ENCODE data around the gene ZNF740. TPM values are rescaled to one million over a fixed set of nuclear protein-coding genes. Genes with fewer than 3 reads are reported as not detected.
"Not testable (repeated sequence)": the region's sequence is repeated elsewhere in the genome, so short reads cannot be mapped to it uniquely, and the experiment has no call there.

ZNF740 gene
- 22.3 TPM for polyA plus RNA-seq (2013, experiment 1 of 2; ENCODE audit: insufficient read length)
- polyA plus RNA-seq (2013, experiment 2 of 2; ENCODE audit: insufficient read length), result 25.1 TPM

- peak; percentile 99 for DNase-seq
Measured at GRCh38 chr12:53180220-53180930, at the start of gene ZNF740, which contains the start of gene CSAD. ZNF740 (plus strand) TSS chr12:53180722; CDS start chr12:53181984, 1,262 bp downstream. CSAD (minus strand) TSS chr12:53180925; CDS start chr12:53173470, 7,455 bp downstream.

GRCh38 chr12:53131844-53132243 lies 48.7 kb upstream of the ZNF740 start:
- DNase-seq, result no peak

GRCh38 chr12:53133722-53134121 lies 46.8 kb upstream of the ZNF740 start:
- DNase-seq, result no peak

- DNase-seq, result no peak
Measured at GRCh38 chr12:53143355-53143754, 37.2 kb upstream of the ZNF740 start.

GRCh38 chr12:53145383-53146260 lies 34.9 kb upstream of the ZNF740 start:
- peak; percentile 27 for DNase-seq

- no peak for DNase-seq
Measured at GRCh38 chr12:53147181-53147580, 33.3 kb upstream of the ZNF740 start.

GRCh38 chr12:53147653-53148052 lies 32.9 kb upstream of the ZNF740 start:
- no peak for DNase-seq

- DNase-seq, result no peak
Measured at GRCh38 chr12:53151039-53151438, 29.5 kb upstream of the ZNF740 start.

GRCh38 chr12:53152390-53152789 lies 28.1 kb upstream of the ZNF740 start:
- no peak for DNase-seq

GRCh38 chr12:53159195-53159839 lies 21.2 kb upstream of the ZNF740 start:
- DNase-seq, result peak; percentile 85

- DNase-seq, result no peak
Measured at GRCh38 chr12:53160000-53160399, 20.5 kb upstream of the ZNF740 start.

GRCh38 chr12:53160673-53161072 lies 19.8 kb upstream of the ZNF740 start:
- DNase-seq, result no peak

- no peak for DNase-seq
Measured at GRCh38 chr12:53161119-53161911, 19.2 kb upstream of the ZNF740 start.

GRCh38 chr12:53163008-53163407 lies 17.5 kb upstream of the ZNF740 start:
- not testable (repeated sequence) for DNase-seq

- DNase-seq, result no peak
Measured at GRCh38 chr12:53166837-53167236, 13.7 kb upstream of the ZNF740 start.

- DNase-seq, result no peak
Measured at GRCh38 chr12:53169644-53170043, 10.9 kb upstream of the ZNF740 start.

GRCh38 chr12:53170215-53170614 lies 10.3 kb upstream of the ZNF740 start:
- DNase-seq, result no peak

- DNase-seq, result no peak
Measured at GRCh38 chr12:53170876-53171724, 9.4 kb upstream of the ZNF740 start.

- DNase-seq, result peak; percentile 40
Measured at GRCh38 chr12:53171725-53172329, 8.7 kb upstream of the ZNF740 start.

GRCh38 chr12:53172352-53172751 lies 8.2 kb upstream of the ZNF740 start:
- DNase-seq, result peak; percentile 73
